ENCODE data around the gene FAM186B. TPM values are rescaled to one million over a fixed set of nuclear protein-coding genes. Genes with fewer than 3 reads are reported as not detected.

FAM186B gene
- total RNA-seq, 1 experiment from 2014 or later, result 0.46 TPM

- Mint-ChIP-seq H3K36me3 (ENCODE audit: insufficient read depth in 1 of 3, low read depth in 3 of 3) (peaks cover 35 to 75% (median 70%) of the 10 kb centered on the region in 3 experiments), H3K4me1 (peaks cover 13 to 14% of the 10 kb centered on the region in 2 experiments), H3K9me3 (no peaks in the 10 kb centered on the region), H3K27ac (peak overlapping the region in 2 of 3 experiments; percentile 15 to 91; a peak in 4 of 7 replicates), H3K27me3 (ENCODE audit: low read depth) (no peaks in the 10 kb centered on the region), H3K4me3 (no peak overlapping the region)
- Histone ChIP-seq H3K4me1 (ENCODE audit: insufficient read depth, low read length) (no peaks in the 10 kb centered on the region), H3K56ac (ENCODE audit: insufficient read length, low read depth, low read length) (no peak overlapping the region), H4K5ac (ENCODE audit: insufficient read length, low read depth, low read length) (no peak overlapping the region), H4K20me1 (ENCODE audit: control insufficient read depth, insufficient read depth, insufficient read length) (no peaks in the 10 kb centered on the region), H3K18ac (ENCODE audit: insufficient read length, low read depth, low read length) (no peak overlapping the region), H3K23me2 (ENCODE audit: insufficient read length, low read depth, low read length, poor library complexity, severe bottlenecking) (no peaks in the 10 kb centered on the region), H2BK15ac (ENCODE audit: low read depth, low read length) (no peak overlapping the region), H2BK12ac (ENCODE audit: insufficient read length, low read depth, low read length) (no peak overlapping the region), H3K23ac (ENCODE audit: insufficient read length, low read depth, low read length) (no peak overlapping the region), H2BK120ac (ENCODE audit: low read depth, low read length, poor library complexity, severe bottlenecking) (no peak overlapping the region), H3K9me3 (ENCODE audit: control insufficient read depth, low read depth, low read length) (no peaks in the 10 kb centered on the region), H4K91ac (ENCODE audit: insufficient read length, low read depth, low read length) (no peak overlapping the region), H3K4me2 (ENCODE audit: insufficient read depth, insufficient read length, low read length) (no peak overlapping the region), H4K8ac (replicated peaks; ENCODE audit: insufficient read length, low read depth, low read length) (no peak overlapping the region), H3K27ac (ENCODE audit: insufficient read length, low read depth, low read length) (no peak overlapping the region), H3K14ac (ENCODE audit: insufficient read depth, low read length) (no peak overlapping the region), H2AFZ (ENCODE audit: low read length) (no peak overlapping the region), H3K9ac (ENCODE audit: extremely low read depth, insufficient read length, low read length) (no peak overlapping the region), H2BK20ac (ENCODE audit: low read depth, low read length, poor library complexity, severe bottlenecking) (no peak overlapping the region), H3T11ph (ENCODE audit: low read length) (no peak overlapping the region), H2AK5ac (ENCODE audit: insufficient read length, low read length) (no peak overlapping the region), H3K79me2 (ENCODE audit: insufficient read depth, low read length) (no peaks in the 10 kb centered on the region), H2BK5ac (ENCODE audit: insufficient read length, low read length) (no peak overlapping the region), H3K4ac (ENCODE audit: low read depth, low read length) (no peak overlapping the region), H3K27me3 (ENCODE audit: insufficient read depth, low read length) (no peaks in the 10 kb centered on the region), H3K79me1 (ENCODE audit: insufficient read depth, low read depth, low read length, poor library complexity, severe bottlenecking) (no peaks in the 10 kb centered on the region)
- DNase-seq, result no peak
- no peak for TF ChIP-seq CTCF (conservative IDR thresholded peaks at IDR 0.05)
- no CpG with 5 or more reads among the region's 6 CpGs for WGBS (ENCODE audit: extremely low coverage, insufficient read length, low lambda C conversion rate)
Observed at GRCh38 chr12:49645146-49646039, 40.0 kb upstream of the FAM186B start.
